Measurements from ENCODE around the gene AFM. TPM values are rescaled to one million over a fixed set of nuclear protein-coding genes. Genes with fewer than 3 reads are reported as not detected.

AFM gene
- total and polyA plus RNA-seq, 11 donors, result not detected

DNA sequence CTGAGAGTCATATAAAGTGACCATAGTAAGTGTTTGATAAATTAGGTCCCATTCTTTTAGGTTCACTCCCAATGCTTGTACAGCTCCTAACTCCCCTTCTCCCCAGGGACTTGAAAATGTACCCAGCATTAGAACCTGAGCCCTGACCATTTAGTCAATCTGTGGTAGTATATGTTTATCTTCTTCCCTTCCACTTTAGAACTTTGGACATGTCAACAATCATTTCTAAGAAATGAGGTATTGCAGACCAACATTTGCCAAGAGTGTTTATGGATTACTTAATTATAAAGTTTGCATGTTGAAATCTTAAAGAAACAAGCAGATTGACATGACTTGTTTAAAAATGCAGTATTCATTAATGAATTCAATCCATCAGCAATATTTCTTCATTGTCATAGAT, 26.0 kb downstream of the AFM start:
- Histone ChIP-seq H3K27me3 (no peaks in the 10 kb centered on the region), H3K36me3 (no peaks in the 10 kb centered on the region), H3K9me3 (no peaks in the 10 kb centered on the region), H3K4me1 (no peaks in the 10 kb centered on the region), H3K27ac (no peak overlapping the region), H3K4me3 (no peak overlapping the region)
- no peak for TF ChIP-seq POLR2A (IDR thresholded peaks at IDR 0.05)
- TF ChIP-seq, protein P1, sequence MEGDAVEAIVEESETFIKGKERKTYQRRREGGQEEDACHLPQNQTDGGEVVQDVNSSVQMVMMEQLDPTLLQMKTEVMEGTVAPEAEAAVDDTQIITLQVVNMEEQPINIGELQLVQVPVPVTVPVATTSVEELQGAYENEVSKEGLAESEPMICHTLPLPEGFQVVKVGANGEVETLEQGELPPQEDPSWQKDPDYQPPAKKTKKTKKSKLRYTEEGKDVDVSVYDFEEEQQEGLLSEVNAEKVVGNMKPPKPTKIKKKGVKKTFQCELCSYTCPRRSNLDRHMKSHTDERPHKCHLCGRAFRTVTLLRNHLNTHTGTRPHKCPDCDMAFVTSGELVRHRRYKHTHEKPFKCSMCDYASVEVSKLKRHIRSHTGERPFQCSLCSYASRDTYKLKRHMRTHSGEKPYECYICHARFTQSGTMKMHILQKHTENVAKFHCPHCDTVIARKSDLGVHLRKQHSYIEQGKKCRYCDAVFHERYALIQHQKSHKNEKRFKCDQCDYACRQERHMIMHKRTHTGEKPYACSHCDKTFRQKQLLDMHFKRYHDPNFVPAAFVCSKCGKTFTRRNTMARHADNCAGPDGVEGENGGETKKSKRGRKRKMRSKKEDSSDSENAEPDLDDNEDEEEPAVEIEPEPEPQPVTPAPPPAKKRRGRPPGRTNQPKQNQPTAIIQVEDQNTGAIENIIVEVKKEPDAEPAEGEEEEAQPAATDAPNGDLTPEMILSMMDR (IDR thresholded peaks at IDR 0.05), result no peak
- no peak for DNase-seq
- no peak for ATAC-seq
- intact Hi-C loops (cut with DNase I), result no loop called here

DNA sequence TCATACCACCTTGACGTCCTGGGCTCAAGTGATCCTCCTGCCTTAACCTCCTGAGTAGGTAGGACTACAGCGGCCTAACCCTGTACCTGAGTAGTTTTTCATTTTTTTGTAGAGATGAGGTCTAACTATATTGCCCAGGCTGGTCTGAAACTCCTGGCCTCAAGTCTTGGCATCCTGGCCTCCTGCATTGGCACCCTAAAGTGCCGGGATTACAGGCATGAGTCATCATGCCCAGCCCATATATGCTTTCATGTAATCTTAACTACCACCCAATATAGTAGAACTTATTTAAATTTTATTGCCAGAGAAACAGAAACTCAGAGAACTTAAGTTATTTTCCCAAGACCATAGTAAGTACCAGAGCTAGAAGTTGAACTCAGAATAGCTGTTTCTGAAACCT, 27.1 kb downstream of the AFM start:
- TF ChIP-seq, protein P1 (IDR thresholded peaks at IDR 0.05), result no peak
- TF ChIP-seq POLR2A (IDR thresholded peaks at IDR 0.05), result no peak
- WGBS, 4 donors, result 80 to 89% (median 88%) methylated on average over 3 of the region's 3 CpGs
- no peak overlapping the region for H3K4me3 ChIP-seq
- no peaks in the 10 kb centered on the region for H3K36me3 ChIP-seq
- intact Hi-C loops (cut with DNase I), result no loop called here
- no peaks in the 10 kb centered on the region for H3K27me3 ChIP-seq
- ATAC-seq (no peak), DNase-seq (no peak)
- no peaks in the 10 kb centered on the region for H3K4me1 ChIP-seq
- no peaks in the 10 kb centered on the region for H3K9me3 ChIP-seq
- no peak overlapping the region for H3K27ac ChIP-seq

DNA sequence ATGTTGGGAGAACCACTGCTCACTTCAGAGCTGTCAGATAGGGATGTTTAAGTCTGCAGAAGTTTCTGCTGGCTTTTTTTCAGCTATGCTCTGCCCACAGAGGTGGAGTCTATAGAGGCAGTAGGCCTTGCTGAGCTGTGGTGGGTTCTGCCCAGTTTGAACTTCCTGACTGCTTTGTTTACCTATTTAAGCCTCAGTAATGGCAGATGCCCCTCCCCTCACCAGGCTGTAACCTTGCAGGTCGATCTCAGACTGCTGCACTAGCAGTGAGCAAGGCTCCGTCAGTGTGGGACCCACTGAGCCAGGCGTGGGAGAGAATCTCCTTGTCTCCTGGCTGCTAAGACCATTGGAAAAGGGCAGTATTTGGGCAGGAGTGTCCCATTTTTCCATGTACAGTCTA, 36.8 kb downstream of the AFM start:
- H3K9me3 ChIP-seq, result no peaks in the 10 kb centered on the region
- no peaks in the 10 kb centered on the region for H3K36me3 ChIP-seq
- DNase-seq (no peak), ATAC-seq (no peak)
- intact Hi-C loops (cut with DNase I), result no loop called here
- H3K27me3 ChIP-seq, result no peaks in the 10 kb centered on the region
- no peaks in the 10 kb centered on the region for H3K4me1 ChIP-seq
- H3K4me3 ChIP-seq, result no peak overlapping the region
- no peak overlapping the region for H3K27ac ChIP-seq
- no peak for TF ChIP-seq POLR2A (IDR thresholded peaks at IDR 0.05)
- TF ChIP-seq, protein P1 (IDR thresholded peaks at IDR 0.05), result no peak
- WGBS, 4 donors, result 79 to 88% (median 80%) methylated on average over 2 to 3 of the region's 3 CpGs

DNA sequence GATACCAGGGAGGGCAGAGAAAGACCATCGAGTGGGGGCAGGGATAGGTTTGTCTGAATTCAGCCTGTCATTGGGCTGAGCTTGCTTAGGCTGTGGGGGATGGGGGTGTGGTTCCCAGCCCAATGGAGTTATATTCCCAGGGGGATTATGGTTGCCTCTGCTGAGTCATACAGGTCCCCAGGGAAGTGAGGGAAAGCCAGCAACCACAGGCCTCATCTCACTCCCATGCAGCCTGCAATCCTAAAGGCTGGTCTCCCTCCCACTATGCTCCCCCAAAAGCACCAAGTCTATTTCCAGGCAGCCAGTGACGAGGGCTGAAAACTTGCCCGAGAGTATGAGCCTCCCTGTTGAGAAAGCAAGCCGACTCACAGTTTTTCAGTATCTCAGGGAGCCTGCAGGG, 39.3 kb downstream of the AFM start:
- intact Hi-C loops (cut with DNase I), result no loop called here
- TF ChIP-seq POLR2A (IDR thresholded peaks at IDR 0.05), result no peak
- TF ChIP-seq, protein P1 (IDR thresholded peaks at IDR 0.05), result no peak
- WGBS, 4 donors, result 30 to 57% (median 47%) methylated on average over 3 to 4 of the region's 4 CpGs
- Histone ChIP-seq H3K4me3 (no peak overlapping the region), H3K27me3 (peaks cover 0 to 6% (median 0%) of the 10 kb centered on the region in 9 donors), H3K36me3 (no peaks in the 10 kb centered on the region), H3K27ac (no peak overlapping the region), H3K9me3 (no peaks in the 10 kb centered on the region), H3K4me1 (no peaks in the 10 kb centered on the region)
- DNase-seq (no peak), ATAC-seq (no peak)

Measured in heart left ventricle (tissue), 16 donors.